DOHH2 (cell line): ENCODE results near the gene PRODH.
"Not testable (repeated sequence)": the region's sequence is repeated elsewhere in the genome, so short reads cannot be mapped to it uniquely, and the experiment has no call there.

ENCODE experiments used
- CTCF ChIP-seq: fragments of 200-600 bp; sonication (generic); IDR thresholded peaks from one replicate; pipeline ENCODE4 v1.5.1; 2014; ENCODE audit warnings: antibody characterized with exemption, mild to moderate bottlenecking, low read depth, low read length; ENCODE audit not compliant: poor library complexity, severe bottlenecking
- EZH2phosphoT487 ChIP-seq: fragments of 200-600 bp; sonication (generic); IDR thresholded peaks from 2 replicates; pipeline ENCODE4 v1.6.1; 2017; ENCODE audit warnings: borderline replicate concordance, mild to moderate bottlenecking, antibody characterized with exemption, low read length, moderate library complexity, mixed read lengths

GRCh38 chr22:18911535-18911934 lies 24.6 kb downstream of the PRODH start:
- TF ChIP-seq CTCF, EZH2phosphoT487: not testable (repeated sequence)
